Lung (tissue), 12 donors: Measurements from ENCODE around the gene TLE1. TPM values are rescaled to one million over a fixed set of nuclear protein-coding genes. Genes with fewer than 3 reads are reported as not detected.
"Not testable (repeated sequence)": the region's sequence is repeated elsewhere in the genome, so short reads cannot be mapped to it uniquely, and the experiment has no call there.

Experiments used
- ATAC-seq: fragments of 200-7000 bp; cut with Tn5 transposase; one replicate; pipeline ENCODE4 v1.9.1; 2020; ENCODE audit warnings: moderate number of reproducible peaks; ENCODE audit not compliant: insufficient read depth, low FRiP score
- DNase-seq, 3 donors: peaks; one replicate each; pipeline ENCODE4 v3.0.0-alpha.2; 2013 to 2017
- H3K27ac ChIP-seq, 2 donors: one replicate each; pipeline ENCODE4 v1.5.1; 2013; ENCODE audit warnings: mild to moderate bottlenecking in 2 of 2, moderate library complexity in 2 of 2, control low read depth in 1 of 2, inconsistent platforms in 1 of 2, low read depth in 1 of 2, low read length in 1 of 2
- H3K27me3 ChIP-seq, 3 donors: one replicate each; pipeline ENCODE4 v1.5.1; 2013; ENCODE audit warnings: low read length in 2 of 3; ENCODE audit not compliant: control insufficient read depth in 3 of 3, insufficient read depth in 3 of 3
- H3K36me3 ChIP-seq, 4 donors: one replicate each; pipeline ENCODE4 v1.5.1; 2013; ENCODE audit warnings: low read length in 4 of 4, mild to moderate bottlenecking in 1 of 4, moderate library complexity in 1 of 4; ENCODE audit not compliant: control insufficient read depth in 4 of 4, insufficient read depth in 4 of 4
- H3K4me1 ChIP-seq, 5 donors: one replicate each; pipeline ENCODE4 v1.5.1; 2013; ENCODE audit warnings: low read length in 5 of 5, mild to moderate bottlenecking in 2 of 5, moderate library complexity in 1 of 5; ENCODE audit not compliant: control insufficient read depth in 5 of 5, insufficient read depth in 5 of 5
- H3K4me3 ChIP-seq: one replicate; pipeline ENCODE4 v1.5.1; 2013; ENCODE audit warnings: mild to moderate bottlenecking, control low read depth, moderate library complexity
- H3K9ac ChIP-seq, 2 donors: one replicate each; pipeline ENCODE4 v1.5.1; 2013; ENCODE audit warnings: low read length in 2 of 2, control low read depth in 1 of 2; ENCODE audit not compliant: insufficient read depth in 1 of 2
- H3K9me3 ChIP-seq, 4 donors: one replicate each; pipeline ENCODE4 v1.5.1; 2013; ENCODE audit warnings: low read length in 3 of 4, mild to moderate bottlenecking in 1 of 4, moderate library complexity in 1 of 4; ENCODE audit not compliant: control insufficient read depth in 4 of 4, insufficient read depth in 3 of 4
- CTCF ChIP-seq: IDR thresholded peaks from 2 replicates; pipeline ENCODE4 v1.5.1; 2012; ENCODE audit warnings: mild to moderate bottlenecking; ENCODE audit errors: control extremely low read depth, extremely low read depth
- WGBS, 2 donors: extraction: QIAGEN DNeasy Blood & Tissue Kit; methylation state at CpG; one replicate each; pipeline ENCODE4 v1.1.7; 2013; 5-methylcytosine and 5-hydroxymethylcytosine counted together
- polyA plus RNA-seq, 2 donors: library from polyadenylated mRNA; stranded (reverse); fragments of 200-250 nt; gene quantifications; one replicate each; pipeline ENCODE4 v1.2.1, GENCODE V29; 2013
- total RNA-seq, 2 donors: library from RNA; depleted of rRNA in 1 of 2; stranded (reverse); fragments of >200 nt in 1 of 2; gene quantifications; one replicate each; pipeline ENCODE4 v1.2.1, GENCODE V29; 2014 to 2021
- donor health status: control.
- donor health status: control.
- donor health status: Bipolar disorder and iron deficiency.
- donor health status: healthy.
- donor health status: DM: yes; HTN: yes; CAD: no.

TLE1 gene
- total and polyA plus RNA-seq, 4 donors, result 16.8 to 35.2 (median 19.4) TPM

DNA sequence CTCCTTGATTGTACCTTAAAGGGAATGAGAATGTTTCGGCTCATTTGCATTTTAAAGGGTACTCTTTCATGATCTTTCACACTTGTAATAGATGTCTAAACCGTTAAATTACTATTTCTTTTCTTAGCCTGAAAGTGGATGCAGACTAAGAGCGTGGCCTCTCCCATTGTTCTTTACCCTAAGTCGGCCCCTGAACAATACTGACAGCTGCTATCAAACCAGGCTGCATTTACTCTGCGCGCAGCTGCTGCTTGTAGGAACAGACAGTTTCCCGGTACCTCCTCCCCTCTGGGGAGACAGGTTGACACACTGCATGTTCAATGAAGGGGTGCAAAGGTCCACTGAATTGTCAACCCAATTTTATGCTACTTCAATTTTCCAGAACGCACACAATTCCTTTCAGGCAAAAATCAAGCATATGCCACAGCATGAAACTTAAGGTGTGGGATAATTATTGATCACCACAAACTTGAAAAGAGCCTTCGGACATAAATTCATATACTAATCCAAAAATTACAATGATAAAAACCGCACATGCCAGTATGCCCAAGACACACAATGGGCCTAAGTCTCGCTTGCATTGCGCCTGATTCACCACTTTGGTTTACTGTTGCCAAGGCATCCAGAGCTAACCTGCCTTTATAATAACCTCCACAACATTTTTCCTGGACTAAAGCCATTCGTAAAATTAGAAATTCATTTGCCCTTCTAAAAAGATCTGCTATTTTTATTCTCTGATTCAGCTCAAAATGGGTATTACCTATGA is 39.7 kb downstream of the TLE1 start:
- no peak for ATAC-seq
- WGBS, 2 donors, result 92 to 95% methylated on average over 13 of the region's 13 CpGs

DNA sequence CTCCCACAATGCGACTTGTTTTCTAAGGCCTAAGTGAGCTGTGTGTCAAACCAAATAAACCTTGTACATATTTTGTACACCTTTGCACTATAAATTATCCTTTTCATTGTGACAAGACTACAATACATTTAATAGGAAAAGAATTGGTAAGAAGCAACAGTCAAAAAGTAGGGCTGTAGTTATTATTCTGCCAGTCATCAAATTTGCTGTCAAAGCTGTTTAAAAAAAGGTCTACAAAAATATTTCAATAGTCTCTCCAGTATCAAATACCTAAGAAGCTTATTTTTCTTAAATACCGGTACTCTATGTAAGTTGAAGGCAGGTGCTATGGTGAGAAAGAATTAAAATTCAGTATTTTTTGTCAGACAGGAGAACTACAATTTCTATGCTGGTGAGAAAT is 40.5 kb downstream of the TLE1 start:
- 97 to 99% methylated on average over 2 of the region's 2 CpGs for WGBS, 2 donors
- Histone ChIP-seq H3K36me3 (peaks cover 2 to 9% (median 5%) of the 10 kb centered on the region in 4 donors), H3K9ac (no peak overlapping the region), H3K9me3 (no peaks in the 10 kb centered on the region), H3K27me3 (no peaks in the 10 kb centered on the region), H3K27ac (no peak overlapping the region), H3K4me3 (no peak overlapping the region), H3K4me1 (peaks cover 0 to 31% (median 6%) of the 10 kb centered on the region in 5 donors)
- ATAC-seq (no peak), DNase-seq (no peak)
- no peak for TF ChIP-seq CTCF

More for the DNA sequence above, 39.7 kb downstream of the TLE1 start:
- peaks cover 0 to 31% (median 6%) of the 10 kb centered on the region in 5 donors for H3K4me1 ChIP-seq
- no peak for TF ChIP-seq CTCF
- H3K9me3 ChIP-seq, result no peaks in the 10 kb centered on the region
- H3K36me3 ChIP-seq, result peaks cover 2 to 9% (median 5%) of the 10 kb centered on the region in 4 donors
- H3K4me3 ChIP-seq, result no peak overlapping the region
- no peak for DNase-seq
- H3K9ac ChIP-seq, result no peak overlapping the region
- H3K27ac ChIP-seq, result no peak overlapping the region
- no peaks in the 10 kb centered on the region for H3K27me3 ChIP-seq

- no peaks in the 10 kb centered on the region for H3K27me3 ChIP-seq
- H3K9me3 ChIP-seq, result no peaks in the 10 kb centered on the region
- H3K36me3 ChIP-seq, result peaks cover 0 to 10% (median 2%) of the 10 kb centered on the region in 4 donors
- 91% methylated on average over 3 of the region's 3 CpGs for WGBS, 2 donors
- no peak overlapping the region for H3K4me3 ChIP-seq
- no peak for DNase-seq
- no peak overlapping the region for H3K27ac ChIP-seq
- H3K9ac ChIP-seq, result no peak overlapping the region
- ATAC-seq, result no peak
- peaks cover 0 to 19% (median 6%) of the 10 kb centered on the region in 5 donors for H3K4me1 ChIP-seq
- no peak for TF ChIP-seq CTCF
These were observed 43.0 kb downstream of the TLE1 start for GRCh38 chr9:81646337-81646736.

- H3K9me3 ChIP-seq, H3K36me3 ChIP-seq, H3K4me1 ChIP-seq, DNase-seq, H3K4me3 ChIP-seq, H3K9ac ChIP-seq, H3K27me3 ChIP-seq, H3K27ac ChIP-seq, ATAC-seq: not testable (repeated sequence)
- 79 to 87% methylated on average over 6 of the region's 6 CpGs for WGBS, 2 donors
These were observed 44.8 kb downstream of the TLE1 start for GRCh38 chr9:81644513-81644912.
